ENCODE results near the gene ATXN7L1. TPM values are rescaled to one million over a fixed set of nuclear protein-coding genes. Genes with fewer than 3 reads are reported as not detected.

Gene ATXN7L1
- total RNA-seq, 4 donors from 2014 or later, result 5.9 to 21.2 (median 7.7) TPM

- no peaks in the 10 kb centered on the region for H3K27me3 ChIP-seq
- no peak overlapping the region for H3K4me3 ChIP-seq
- H3K36me3 ChIP-seq, result no peaks in the 10 kb centered on the region
- H3K4me1 ChIP-seq, result peaks cover 0 to 64% (median 21%) of the 10 kb centered on the region in 3 donors
- H3K27ac ChIP-seq, result peak overlapping the region in 3 of 4 donors; percentile 46 to 70 (median 54)
- peak; percentile 40 for ATAC-seq
- TF ChIP-seq POLR2AphosphoS5 (IDR thresholded peaks at IDR 0.05) (peak; percentile 65), POLR2A (IDR thresholded peaks at IDR 0.05) (no peak)
- no peaks in the 10 kb centered on the region for H3K9me3 ChIP-seq
- 57 to 63% methylated on average over 5 to 6 of the region's 7 CpGs for WGBS, 2 donors (ENCODE audit: low coverage in 1 of 2)
Observed at GRCh38 chr7:105673367-105674084, 202.9 kb downstream of the ATXN7L1 start.

DNA sequence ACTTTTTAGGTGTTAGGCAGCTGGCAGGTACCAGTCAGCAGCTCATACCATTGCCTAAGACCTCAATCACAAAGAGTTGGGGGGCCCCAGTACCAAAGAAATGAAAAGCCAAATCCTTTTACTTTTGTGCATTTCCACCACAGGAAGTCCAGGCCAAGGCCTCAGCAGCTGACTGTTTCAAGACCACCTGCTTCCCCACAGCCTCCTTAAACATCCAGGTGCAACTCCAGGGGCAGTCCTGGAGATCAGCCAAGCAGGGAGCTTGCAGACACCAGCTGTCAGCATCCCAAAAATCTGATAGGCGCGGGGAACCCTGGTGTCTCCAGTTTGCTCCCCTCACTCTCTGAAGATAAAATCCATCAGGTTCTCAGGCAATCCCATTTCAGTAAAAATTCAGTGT lies 203.6 kb downstream of the ATXN7L1 start:
- Histone ChIP-seq H3K27ac (peak overlapping the region in 2 of 4 donors; percentile 54 to 70), H3K9me3 (no peaks in the 10 kb centered on the region), H3K4me1 (peaks cover 0 to 57% (median 17%) of the 10 kb centered on the region in 3 donors), H3K4me3 (no peak overlapping the region), H3K36me3 (no peaks in the 10 kb centered on the region), H3K27me3 (no peaks in the 10 kb centered on the region)
- 79% methylated on average over 2 of the region's 2 CpGs; no CpG with 5 or more reads in 1 of the 2 donors for WGBS, 2 donors (ENCODE audit: low coverage in 1 of 2)
- no peak for TF ChIP-seq POLR2AphosphoS5 (IDR thresholded peaks at IDR 0.05)
- TF ChIP-seq POLR2A (IDR thresholded peaks at IDR 0.05), result no peak
- TF ChIP-seq CTCF (IDR thresholded peaks at IDR 0.05), result no peak
- TF ChIP-seq EP300 (IDR thresholded peaks at IDR 0.05), result no peak
- ATAC-seq, result no peak

GRCh38 chr7:105666324-105666723 lies 210.1 kb downstream of the ATXN7L1 start:
- no peaks in the 10 kb centered on the region for H3K27me3 ChIP-seq
- H3K27ac ChIP-seq, result no peak overlapping the region
- H3K36me3 ChIP-seq, result peaks cover 0 to 35% of the 10 kb centered on the region in 2 donors
- no peaks in the 10 kb centered on the region for H3K9me3 ChIP-seq
- peaks cover 0 to 8% (median 0%) of the 10 kb centered on the region in 3 donors for H3K4me1 ChIP-seq
- no peak for ATAC-seq
- TF ChIP-seq POLR2AphosphoS5 (IDR thresholded peaks at IDR 0.05) (no peak), EP300 (IDR thresholded peaks at IDR 0.05) (no peak), CTCF (IDR thresholded peaks at IDR 0.05) (no peak), POLR2A (IDR thresholded peaks at IDR 0.05) (no peak)
- WGBS, 2 donors (ENCODE audit: low coverage in 1 of 2), result 88% methylated on average over 1 of the region's 1 CpG; no CpG with 5 or more reads in 1 of the 2 donors
- H3K4me3 ChIP-seq, result no peak overlapping the region

DNA sequence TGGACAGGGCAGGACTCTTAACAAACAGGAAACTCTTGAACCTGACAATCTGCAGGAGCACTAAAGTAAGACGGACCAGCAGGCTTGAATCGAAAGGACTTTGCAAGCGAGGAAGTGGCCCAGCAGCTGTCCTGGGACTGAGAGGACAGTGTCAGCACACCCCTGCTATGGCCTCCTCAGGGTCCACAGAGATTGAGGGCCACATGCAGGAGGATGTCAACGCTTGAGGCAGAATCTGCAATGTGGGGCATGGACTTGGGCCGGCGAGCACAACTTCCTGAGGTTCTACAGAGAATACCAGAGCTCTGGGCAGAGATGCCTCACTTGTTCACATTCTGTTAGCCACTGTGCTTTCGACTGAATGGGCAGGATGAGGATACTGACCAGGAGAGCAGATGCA lies 210.7 kb downstream of the ATXN7L1 start:
- Histone ChIP-seq H3K4me3 (no peak overlapping the region), H3K27me3 (no peaks in the 10 kb centered on the region), H3K9me3 (no peaks in the 10 kb centered on the region), H3K36me3 (peaks cover 0 to 42% of the 10 kb centered on the region in 2 donors), H3K27ac (no peak overlapping the region), H3K4me1 (peaks cover 0 to 8% (median 0%) of the 10 kb centered on the region in 3 donors)
- no peak for ATAC-seq
- 98% methylated on average over 6 of the region's 7 CpGs; no CpG with 5 or more reads in 1 of the 2 donors for WGBS, 2 donors (ENCODE audit: low coverage in 1 of 2)
- TF ChIP-seq POLR2A (IDR thresholded peaks at IDR 0.05) (no peak), CTCF (IDR thresholded peaks at IDR 0.05) (no peak), POLR2AphosphoS5 (IDR thresholded peaks at IDR 0.05) (no peak), EP300 (IDR thresholded peaks at IDR 0.05) (no peak)

DNA sequence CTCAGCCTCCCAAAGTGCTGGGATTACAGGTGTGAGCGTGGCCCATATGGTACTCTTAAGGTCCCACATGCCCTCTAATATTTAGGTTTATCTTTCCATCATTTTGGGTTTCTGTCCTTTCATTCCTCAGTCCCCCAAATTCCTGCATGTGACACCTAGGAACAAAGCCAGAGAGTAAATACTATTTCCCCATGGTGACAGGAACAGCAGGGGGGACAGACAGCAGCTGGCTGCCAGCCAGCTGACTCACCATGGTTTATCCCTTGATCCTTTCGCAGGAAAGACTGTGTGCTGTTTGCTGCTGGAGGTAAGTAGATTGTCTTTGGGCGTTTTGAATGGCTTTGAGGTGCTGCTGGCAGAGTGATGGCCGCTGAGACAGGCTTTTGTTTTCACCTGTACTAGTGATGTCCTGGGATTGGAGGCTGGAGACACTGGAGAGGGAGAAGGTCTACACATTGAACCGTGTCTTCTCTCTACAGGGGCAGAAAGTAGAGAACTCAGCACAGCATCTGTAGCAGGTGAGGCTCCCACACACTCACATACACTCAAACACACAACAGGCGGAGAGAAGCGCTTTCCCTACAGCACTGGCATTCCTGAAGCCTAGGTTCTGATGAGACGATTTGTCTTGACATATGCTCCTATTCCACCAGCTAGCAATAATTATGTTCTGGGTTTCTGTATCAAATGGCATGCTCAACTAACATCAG lies 211.4 kb downstream of the ATXN7L1 start:
- Histone ChIP-seq H3K36me3 (peaks cover 0 to 44% of the 10 kb centered on the region in 2 donors), H3K27ac (no peak overlapping the region), H3K4me3 (no peak overlapping the region), H3K4me1 (peaks cover 0 to 8% (median 0%) of the 10 kb centered on the region in 3 donors), H3K27me3 (no peaks in the 10 kb centered on the region), H3K9me3 (no peaks in the 10 kb centered on the region)
- TF ChIP-seq CTCF (IDR thresholded peaks at IDR 0.05) (no peak), POLR2AphosphoS5 (IDR thresholded peaks at IDR 0.05) (no peak), POLR2A (IDR thresholded peaks at IDR 0.05) (no peak), EP300 (IDR thresholded peaks at IDR 0.05) (no peak)
- ATAC-seq, result no peak
- WGBS, 2 donors (ENCODE audit: low coverage in 1 of 2), result 90 to 95% methylated on average over 3 to 4 of the region's 8 CpGs

Data from gastroesophageal sphincter (tissue), 4 donors.